NOMO-1 (cell line): ENCODE data around the gene F11.
"Not testable (repeated sequence)": the region's sequence is repeated elsewhere in the genome, so short reads cannot be mapped to it uniquely, and the experiment has no call there.

ENCODE experiments used
- DNase-seq, 2 experiments: peaks; one replicate each; lab custom pipeline; 2025; ENCODE audit not compliant: unreplicated experiment in 2 of 2; lab: John Stamatoyannopoulos, UW

Gene F11

GRCh38 chr4:186249785-186250754 is 15.9 kb upstream of the F11 start:
- no peak for DNase-seq

GRCh38 chr4:186250760-186251159 is 15.2 kb upstream of the F11 start:
- no peak for DNase-seq

- DNase-seq, result no peak
Observed at GRCh38 chr4:186255122-186255521, 10.9 kb upstream of the F11 start.

GRCh38 chr4:186258216-186258811 is 7.7 kb upstream of the F11 start:
- peak in 1 of 2 experiments; percentile 57 for DNase-seq

- DNase-seq, result no peak
Observed at GRCh38 chr4:186260117-186260503, 5.9 kb upstream of the F11 start.

GRCh38 chr4:186260504-186261448 is 5.2 kb upstream of the F11 start:
- no peak for DNase-seq

GRCh38 chr4:186264660-186265059 is 1.3 kb upstream of the F11 start:
- DNase-seq, result no peak

- DNase-seq, result not testable (repeated sequence)
Observed at GRCh38 chr4:186265250-186265649, 739 bp upstream of the F11 start.

- DNase-seq, result no peak
Observed at GRCh38 chr4:186266729-186267456, 904 bp downstream of the F11 start.

GRCh38 chr4:186271081-186271678 is 5.2 kb downstream of the F11 start:
- no peak for DNase-seq

GRCh38 chr4:186272699-186273391 is 6.9 kb downstream of the F11 start:
- no peak for DNase-seq

GRCh38 chr4:186273392-186273789 is 7.4 kb downstream of the F11 start:
- not testable (repeated sequence) for DNase-seq

- DNase-seq, result no peak
Observed at GRCh38 chr4:186283311-186283710, 17.3 kb downstream of the F11 start.

- DNase-seq, result no peak
Observed at GRCh38 chr4:186285147-186285546, 19.2 kb downstream of the F11 start.

- DNase-seq, result no peak
Observed at GRCh38 chr4:186286581-186286980, 20.6 kb downstream of the F11 start.

- no peak for DNase-seq
Observed at GRCh38 chr4:186291256-186291890, 25.4 kb downstream of the F11 start.

- DNase-seq, result no peak
Observed at GRCh38 chr4:186294160-186294559, 28.2 kb downstream of the F11 start.

GRCh38 chr4:186296481-186296880 is 30.5 kb downstream of the F11 start:
- no peak for DNase-seq
